Measurements from ENCODE around the gene SMIM36. TPM values are rescaled to one million over a fixed set of nuclear protein-coding genes. Genes with fewer than 3 reads are reported as not detected.
A peak's percentile ranks its signal among the peaks of the same experiment; 100 is the strongest.

Gene SMIM36
- not detected for total RNA-seq

DNA sequence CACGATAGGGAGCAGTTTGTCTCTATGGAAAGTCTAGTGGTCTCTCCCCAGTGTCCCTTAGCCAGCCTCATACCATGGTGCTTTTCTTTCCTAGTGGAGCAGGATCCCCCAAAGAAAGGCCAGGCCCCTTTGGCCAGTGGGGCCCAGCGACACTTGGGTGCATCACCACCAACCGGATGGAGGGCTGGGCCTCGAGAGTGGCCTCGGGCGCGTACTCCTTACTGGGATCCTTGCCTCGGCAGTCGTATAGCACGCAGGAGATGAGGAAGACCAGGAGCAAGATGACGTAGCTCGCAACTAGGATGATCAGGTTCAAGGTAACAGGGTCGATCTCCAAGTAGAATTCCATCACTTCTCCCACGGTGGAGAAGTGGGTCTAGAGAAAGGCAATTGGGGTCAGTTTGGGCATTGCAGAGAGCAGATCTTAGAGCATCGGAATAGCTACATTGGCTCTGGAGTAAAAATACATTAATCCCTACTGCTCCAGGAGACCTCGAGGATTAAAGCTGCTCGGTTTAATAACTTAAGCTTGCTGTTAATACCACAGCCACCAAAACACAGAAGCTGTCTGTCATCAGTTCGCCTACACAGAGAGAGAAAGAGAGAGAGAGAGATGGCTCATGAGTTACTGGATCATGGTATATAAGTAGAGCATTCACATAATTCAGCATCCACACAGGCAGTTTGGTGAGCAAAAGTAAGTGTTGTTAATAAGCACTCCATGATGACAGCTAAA, at the start of gene SMIM36:
SMIM36 (minus strand) TSS at position 467 of the 736 bp plus-strand sequence.
- Histone ChIP-seq H3K4me1 (peaks cover 0 to 12% (median 11%) of the 10 kb centered on the region in 4 donors), H3K27me3 (no peaks in the 10 kb centered on the region), H3K9me3 (no peaks in the 10 kb centered on the region), H3K27ac (replicated peaks in 1 of 4) (no peak within 1 kb of the TSS), H3K36me3 (no peaks in the 10 kb centered on the region), H3K4me3 (no peak within 1 kb of the TSS)
- TF ChIP-seq POLR2A (IDR thresholded peaks at IDR 0.05; ENCODE audit: low read depth): no peak
- TF ChIP-seq EP300 (IDR thresholded peaks at IDR 0.05): no peak
- TF ChIP-seq, protein P1, sequence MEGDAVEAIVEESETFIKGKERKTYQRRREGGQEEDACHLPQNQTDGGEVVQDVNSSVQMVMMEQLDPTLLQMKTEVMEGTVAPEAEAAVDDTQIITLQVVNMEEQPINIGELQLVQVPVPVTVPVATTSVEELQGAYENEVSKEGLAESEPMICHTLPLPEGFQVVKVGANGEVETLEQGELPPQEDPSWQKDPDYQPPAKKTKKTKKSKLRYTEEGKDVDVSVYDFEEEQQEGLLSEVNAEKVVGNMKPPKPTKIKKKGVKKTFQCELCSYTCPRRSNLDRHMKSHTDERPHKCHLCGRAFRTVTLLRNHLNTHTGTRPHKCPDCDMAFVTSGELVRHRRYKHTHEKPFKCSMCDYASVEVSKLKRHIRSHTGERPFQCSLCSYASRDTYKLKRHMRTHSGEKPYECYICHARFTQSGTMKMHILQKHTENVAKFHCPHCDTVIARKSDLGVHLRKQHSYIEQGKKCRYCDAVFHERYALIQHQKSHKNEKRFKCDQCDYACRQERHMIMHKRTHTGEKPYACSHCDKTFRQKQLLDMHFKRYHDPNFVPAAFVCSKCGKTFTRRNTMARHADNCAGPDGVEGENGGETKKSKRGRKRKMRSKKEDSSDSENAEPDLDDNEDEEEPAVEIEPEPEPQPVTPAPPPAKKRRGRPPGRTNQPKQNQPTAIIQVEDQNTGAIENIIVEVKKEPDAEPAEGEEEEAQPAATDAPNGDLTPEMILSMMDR (IDR thresholded peaks at IDR 0.05): no peak
- TF ChIP-seq POLR2AphosphoS5 (IDR thresholded peaks at IDR 0.05): no peak
- intact Hi-C loops (cut with DNase I): loop anchor here (5.0 kb wide), 2 partner anchors 94 to 164 kb away; no protein-coding TSS in a partner anchor
- 90% methylated on average over 18 of the region's 18 CpGs for WGBS
- no peak for DNase-seq (ENCODE audit: extremely low spot score)

DNA sequence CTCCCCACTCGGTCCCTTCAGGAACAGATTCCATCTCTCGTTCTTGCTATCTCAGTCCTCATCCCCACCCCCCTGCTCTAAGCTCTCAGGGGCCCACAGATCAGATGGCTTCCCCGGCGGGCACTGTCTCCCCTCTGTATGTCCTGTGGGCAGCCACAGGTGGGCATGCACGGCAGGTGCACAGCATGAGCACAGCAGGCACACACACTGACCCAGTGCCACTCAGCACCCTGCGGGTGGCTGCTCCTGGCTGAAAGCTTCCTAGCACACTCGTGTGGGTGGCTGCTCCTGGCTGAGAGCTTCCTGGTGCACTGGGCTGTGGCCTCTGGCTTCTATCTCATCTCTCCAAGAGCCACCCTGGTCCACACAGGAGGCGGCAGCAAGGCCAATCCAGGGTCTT, 44.5 kb upstream of the SMIM36 start:
- WGBS: 87% methylated on average over 3 of the region's 8 CpGs
- no peaks in the 10 kb centered on the region for H3K36me3 ChIP-seq
- H3K4me3 ChIP-seq: no peak overlapping the region
- no peaks in the 10 kb centered on the region for H3K27me3 ChIP-seq
- H3K9me3 ChIP-seq: no peaks in the 10 kb centered on the region
- no peak overlapping the region for H3K27ac ChIP-seq (replicated peaks in 1 of 4)
- TF ChIP-seq, protein P1 (IDR thresholded peaks at IDR 0.05): no peak
- TF ChIP-seq POLR2A (IDR thresholded peaks at IDR 0.05; ENCODE audit: low read depth): no peak
- no peaks in the 10 kb centered on the region for H3K4me1 ChIP-seq
- intact Hi-C loops (cut with DNase I): no loop called here
- DNase-seq (ENCODE audit: extremely low spot score): no peak

DNA sequence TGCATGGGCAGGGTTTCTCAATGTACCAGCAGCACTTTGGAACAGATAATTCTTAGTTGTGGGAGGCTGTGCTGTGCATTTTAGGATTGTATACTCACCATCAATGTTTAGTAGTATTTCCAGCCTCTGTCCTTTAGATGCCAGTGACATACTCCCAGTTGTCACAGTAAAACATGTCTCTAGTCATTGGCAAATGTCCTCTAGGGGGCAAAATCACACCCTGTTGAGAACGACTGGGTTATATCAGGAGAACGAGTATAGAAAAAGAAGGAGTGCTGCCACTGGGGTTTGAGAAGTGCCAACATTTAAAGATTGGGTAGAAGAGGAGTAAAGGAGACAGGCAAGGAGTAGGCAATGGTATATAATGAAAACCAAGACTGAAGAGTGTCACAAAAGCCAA, 37.9 kb upstream of the SMIM36 start:
- DNase-seq (ENCODE audit: extremely low spot score): no peak
- Histone ChIP-seq H3K36me3 (no peaks in the 10 kb centered on the region), H3K27me3 (no peaks in the 10 kb centered on the region), H3K9me3 (no peaks in the 10 kb centered on the region), H3K4me3 (no peak overlapping the region), H3K27ac (replicated peaks in 1 of 4) (no peak overlapping the region), H3K4me1 (no peaks in the 10 kb centered on the region)
- WGBS: 53% methylated on average over 2 of the region's 2 CpGs
- no peak for TF ChIP-seq EP300 (IDR thresholded peaks at IDR 0.05)
- TF ChIP-seq, protein P1 (IDR thresholded peaks at IDR 0.05): peak in 1 of 3 experiments; percentile 7
- intact Hi-C loops (cut with DNase I): no loop called here

DNA sequence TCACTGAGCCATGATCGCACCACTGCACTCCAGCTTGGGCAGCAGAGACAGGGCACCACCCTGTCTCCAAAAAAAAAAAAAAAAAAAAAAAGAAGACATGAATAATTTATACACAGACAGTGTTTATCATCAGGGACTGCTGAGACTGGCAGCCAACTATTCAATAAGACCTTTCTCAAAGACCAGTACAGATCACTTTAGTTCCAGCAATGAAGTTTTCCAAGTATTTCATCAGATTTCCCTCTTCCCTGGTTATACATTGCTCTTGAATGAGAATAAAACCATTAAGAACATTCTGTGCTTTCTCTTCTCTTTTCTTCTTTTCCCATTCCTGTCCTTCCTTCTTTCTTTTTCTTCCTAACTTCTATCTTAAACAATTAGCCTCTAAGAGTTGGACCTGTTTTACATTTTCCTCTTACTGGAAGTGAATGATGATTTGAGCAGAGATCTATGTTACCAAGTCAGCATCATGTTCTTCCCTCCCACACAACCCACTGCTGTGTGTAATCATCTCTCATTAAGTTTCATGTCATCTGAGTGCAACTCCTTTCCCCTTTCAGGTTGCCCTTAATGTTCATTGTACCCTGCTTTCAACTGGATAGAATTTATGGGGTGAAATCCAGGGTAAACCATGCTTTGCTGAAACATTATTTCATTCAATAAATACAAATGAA, 35.9 kb upstream of the SMIM36 start:
- Histone ChIP-seq H3K27ac (replicated peaks in 1 of 4) (no peak overlapping the region), H3K4me1 (no peaks in the 10 kb centered on the region), H3K27me3 (no peaks in the 10 kb centered on the region), H3K4me3 (no peak overlapping the region), H3K9me3 (no peaks in the 10 kb centered on the region), H3K36me3 (no peaks in the 10 kb centered on the region)
- intact Hi-C loops (cut with DNase I): no loop called here
- DNase-seq (ENCODE audit: extremely low spot score): no peak
- TF ChIP-seq POLR2A (IDR thresholded peaks at IDR 0.05; ENCODE audit: low read depth) (no peak), EP300 (IDR thresholded peaks at IDR 0.05) (no peak), POLR2AphosphoS5 (IDR thresholded peaks at IDR 0.05) (no peak)
- TF ChIP-seq, protein P1 (IDR thresholded peaks at IDR 0.05): no peak
- WGBS: 76% methylated on average over 1 of the region's 1 CpG
